Uterus (tissue), 2 donors: ENCODE measurements around the gene ONECUT3.

ENCODE experiments used
- POLR2A ChIP-seq, 2 donors: fragments of 450-650 bp; IDR thresholded peaks; one replicate each; pipeline ENCODE4 v1.6.1; 2016; ENCODE audit warnings: antibody characterized with exemption in 2 of 2, mild to moderate bottlenecking in 1 of 2, moderate library complexity in 1 of 2
- TF ChIP-seq, protein P1 (sequence below), 4 experiments: fragments of 200-600 bp in 2 of 4; fragments of 450-650 bp in 2 of 4; sonication (generic) in 2 of 4; IDR thresholded peaks; one replicate each; pipeline ENCODE4 v1.5.1; 2016 to 2019; ENCODE audit warnings: antibody characterized with exemption in 4 of 4, mild to moderate bottlenecking in 2 of 4, moderate library complexity in 1 of 4

GRCh38 chr19:1819341-1820255, 66.3 kb downstream of the ONECUT3 start:
- TF ChIP-seq, protein P1, sequence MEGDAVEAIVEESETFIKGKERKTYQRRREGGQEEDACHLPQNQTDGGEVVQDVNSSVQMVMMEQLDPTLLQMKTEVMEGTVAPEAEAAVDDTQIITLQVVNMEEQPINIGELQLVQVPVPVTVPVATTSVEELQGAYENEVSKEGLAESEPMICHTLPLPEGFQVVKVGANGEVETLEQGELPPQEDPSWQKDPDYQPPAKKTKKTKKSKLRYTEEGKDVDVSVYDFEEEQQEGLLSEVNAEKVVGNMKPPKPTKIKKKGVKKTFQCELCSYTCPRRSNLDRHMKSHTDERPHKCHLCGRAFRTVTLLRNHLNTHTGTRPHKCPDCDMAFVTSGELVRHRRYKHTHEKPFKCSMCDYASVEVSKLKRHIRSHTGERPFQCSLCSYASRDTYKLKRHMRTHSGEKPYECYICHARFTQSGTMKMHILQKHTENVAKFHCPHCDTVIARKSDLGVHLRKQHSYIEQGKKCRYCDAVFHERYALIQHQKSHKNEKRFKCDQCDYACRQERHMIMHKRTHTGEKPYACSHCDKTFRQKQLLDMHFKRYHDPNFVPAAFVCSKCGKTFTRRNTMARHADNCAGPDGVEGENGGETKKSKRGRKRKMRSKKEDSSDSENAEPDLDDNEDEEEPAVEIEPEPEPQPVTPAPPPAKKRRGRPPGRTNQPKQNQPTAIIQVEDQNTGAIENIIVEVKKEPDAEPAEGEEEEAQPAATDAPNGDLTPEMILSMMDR (IDR thresholded peaks at IDR 0.05): no peak
- no peak for TF ChIP-seq POLR2A (IDR thresholded peaks at IDR 0.05)
